HEK293T (cell line): ENCODE measurements around the gene SRGAP1.

ENCODE experiments used
- CTCF ChIA-PET: fragments of 350-600 bp; formaldehyde crosslinking; extraction: SDS; loops from one replicate; lab custom pipeline; 2021; ENCODE audit warnings: antibody characterized with exemption, inconsistent platforms; lab: Yijun Ruan, JAX
- POLR2A ChIA-PET: fragments of 350-600 bp; formaldehyde crosslinking; extraction: SDS; loops from one replicate; lab custom pipeline; 2020; ENCODE audit warnings: antibody characterized with exemption, inconsistent platforms; lab: Yijun Ruan, JAX
- DNase-seq: peaks from one replicate; pipeline ENCODE4 v3.0.0; 2012; ENCODE audit warnings: mixed read lengths; ENCODE audit errors: extremely low spot score
- ARNT ChIP-seq: fragments of 450-650 bp; IDR thresholded peaks from 2 replicates; pipeline ENCODE4 v1.6.1; 2017; ENCODE audit warnings: mild to moderate bottlenecking
- BHLHE40 ChIP-seq: fragments of 450-650 bp; IDR thresholded peaks from 2 replicates; pipeline ENCODE4 v1.6.1; 2016; ENCODE audit warnings: mild to moderate bottlenecking, moderate library complexity, borderline replicate concordance
- CTBP1 ChIP-seq: fragments of 450-650 bp; IDR thresholded peaks from 2 replicates; pipeline ENCODE4 v1.6.1; 2016; ENCODE audit warnings: borderline replicate concordance
- ELF4 ChIP-seq: fragments of 450-650 bp; IDR thresholded peaks from 2 replicates; pipeline ENCODE4 v1.6.1; 2017; ENCODE audit warnings: antibody characterized with exemption
- FOXA1 ChIP-seq: fragments of 450-650 bp; IDR thresholded peaks from 2 replicates; pipeline ENCODE4 v1.6.1; 2016; ENCODE audit warnings: mild to moderate bottlenecking
- FOXK2 ChIP-seq: fragments of 450-650 bp; IDR thresholded peaks from 2 replicates; pipeline ENCODE4 v1.6.1; 2016; ENCODE audit warnings: mild to moderate bottlenecking
- FOXM1 ChIP-seq: fragments of 450-650 bp; IDR thresholded peaks from 2 replicates; pipeline ENCODE4 v1.6.1; 2017; ENCODE audit warnings: mild to moderate bottlenecking, borderline replicate concordance
- HDGF ChIP-seq: fragments of 450-650 bp; IDR thresholded peaks from 2 replicates; pipeline ENCODE4 v1.6.1; 2017; ENCODE audit warnings: antibody characterized with exemption, borderline replicate concordance
- L3MBTL2 ChIP-seq: fragments of 450-650 bp; conservative IDR thresholded peaks from 2 replicates; pipeline ENCODE4 v1.6.1; 2016; ENCODE audit warnings: mild to moderate bottlenecking
- LEF1 ChIP-seq: fragments of 450-650 bp; IDR thresholded peaks from 2 replicates; pipeline ENCODE4 v1.6.1; 2017; ENCODE audit warnings: mild to moderate bottlenecking, borderline replicate concordance
- NFRKB ChIP-seq: fragments of 450-650 bp; IDR thresholded peaks from 2 replicates; pipeline ENCODE4 v1.6.1; 2016; ENCODE audit warnings: mild to moderate bottlenecking, moderate library complexity
- SP1 ChIP-seq: fragments of 450-650 bp; IDR thresholded peaks from 2 replicates; pipeline ENCODE4 v1.6.1; 2017
- SUZ12 ChIP-seq: fragments of 450-650 bp; IDR thresholded peaks from 2 replicates; pipeline ENCODE4 v1.6.1; 2016; ENCODE audit warnings: mild to moderate bottlenecking
- TARDBP ChIP-seq: fragments of 450-650 bp; IDR thresholded peaks from 2 replicates; pipeline ENCODE4 v1.6.1; 2016
- ZNF384 ChIP-seq: fragments of 450-650 bp; IDR thresholded peaks from 2 replicates; pipeline ENCODE4 v1.6.1; 2016
- TF ChIP-seq, protein P1 (sequence below): fragments of 450-650 bp; IDR thresholded peaks from 2 replicates; pipeline ENCODE4 v1.6.1; 2016

Gene SRGAP1

DNA sequence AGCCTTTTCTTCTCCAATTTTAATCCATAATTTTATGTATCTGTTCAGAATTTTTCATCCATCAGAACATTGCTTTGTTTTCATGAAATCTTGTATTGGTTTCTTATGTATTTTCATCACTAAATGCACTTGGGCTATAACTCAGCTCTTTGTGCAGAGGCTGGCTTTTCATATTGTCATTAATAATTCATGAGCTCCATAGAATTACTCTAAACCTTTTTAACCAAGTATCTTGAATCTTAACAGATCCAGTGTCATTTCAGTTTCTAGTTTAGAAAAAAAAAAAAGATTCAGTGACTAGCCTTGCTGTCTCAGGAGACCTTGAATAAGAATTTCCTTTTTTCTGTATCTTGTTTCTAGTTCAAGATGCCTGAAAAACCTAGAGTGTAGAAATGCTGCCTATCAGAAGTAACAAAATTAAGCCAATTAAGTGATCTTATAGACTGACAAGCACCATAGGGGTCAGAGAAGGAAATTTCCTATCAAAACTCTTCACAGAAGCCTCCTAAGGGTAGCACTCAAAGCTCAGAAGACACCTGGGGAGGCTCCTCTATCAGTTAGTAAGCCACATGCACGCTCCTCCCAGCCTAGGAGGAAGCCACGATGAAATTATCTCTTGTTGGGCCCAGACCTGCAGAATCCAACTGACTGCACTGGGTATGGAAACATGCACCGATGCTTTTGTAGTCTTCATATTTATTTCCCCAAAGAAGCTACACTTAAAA, 214.2 kb downstream of the SRGAP1 start:
- POLR2A ChIA-PET, result no interaction called here
- CTCF ChIA-PET, result interaction anchor here (0.6 to 1.3 kb wide), 3 partner anchors 17 to 214 kb away, joined by 3 to 4 read pairs (median 4); partner anchors contain the start of gene SRGAP1
- DNase-seq, result no peak
- TF ChIP-seq CTBP1 (no peak), SUZ12 (no peak)

DNA sequence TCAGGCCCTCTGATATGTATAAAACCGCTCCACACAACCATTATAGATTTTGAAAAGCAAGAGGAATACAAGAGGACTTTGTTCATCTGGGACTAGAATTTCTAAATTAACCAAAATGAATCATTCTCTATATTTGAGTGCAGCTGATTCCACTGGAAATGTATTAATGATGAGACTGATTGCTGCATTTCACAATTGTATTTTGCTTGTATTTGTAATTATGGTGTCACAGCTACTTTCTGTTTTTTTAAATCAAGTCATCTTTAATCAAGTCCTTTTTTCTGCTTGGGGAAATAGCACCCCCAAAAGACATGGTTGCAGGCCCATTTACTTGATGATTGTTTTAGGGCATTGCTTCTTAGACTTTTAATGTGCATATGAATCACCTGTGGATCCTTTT, 215.2 kb downstream of the SRGAP1 start:
- CTCF ChIA-PET, result interaction anchor here (0.6 kb wide), 1 partner anchor 122 kb away, joined by 4 read pairs; no protein-coding TSS in a partner anchor
- POLR2A ChIA-PET, result no interaction called here
- no peak for TF ChIP-seq SP1
- no peak for DNase-seq

DNA sequence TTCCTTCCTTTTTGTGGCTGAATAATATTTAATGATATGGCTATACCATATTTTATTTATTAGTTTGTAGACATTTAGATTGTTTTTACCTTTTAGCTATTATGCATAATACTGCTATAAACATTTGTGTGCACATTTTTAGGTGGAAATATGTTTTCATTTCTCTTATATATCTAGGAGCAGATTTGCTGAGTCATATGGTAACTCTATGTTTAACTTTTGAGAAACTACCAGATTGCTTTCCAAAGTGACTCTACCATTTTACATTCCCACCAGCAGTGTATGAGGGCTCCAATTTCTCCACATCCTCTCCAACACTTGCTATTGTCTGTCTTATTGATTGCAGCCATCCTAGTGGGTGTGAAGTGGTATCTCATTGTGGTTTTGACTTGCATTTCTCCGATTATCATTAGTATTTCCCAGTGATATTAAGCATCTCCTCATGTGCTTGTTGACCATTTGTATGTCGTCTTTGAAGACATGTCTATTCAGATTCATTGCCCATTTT, 217.4 kb downstream of the SRGAP1 start:
- CTCF ChIA-PET, result no interaction called here
- POLR2A ChIA-PET, result no interaction called here
- TF ChIP-seq TARDBP, result no peak
- TF ChIP-seq L3MBTL2, result no peak
- TF ChIP-seq LEF1, result no peak
- no peak for TF ChIP-seq ELF4
- no peak for TF ChIP-seq FOXK2
- TF ChIP-seq SUZ12, result no peak
- TF ChIP-seq ZNF384, result no peak
- no peak for TF ChIP-seq BHLHE40
- TF ChIP-seq CTBP1, result no peak
- no peak for TF ChIP-seq HDGF
- no peak for TF ChIP-seq SP1
- no peak for TF ChIP-seq NFRKB
- no peak for TF ChIP-seq FOXM1
- TF ChIP-seq FOXA1, result no peak
- DNase-seq, result no peak

DNA sequence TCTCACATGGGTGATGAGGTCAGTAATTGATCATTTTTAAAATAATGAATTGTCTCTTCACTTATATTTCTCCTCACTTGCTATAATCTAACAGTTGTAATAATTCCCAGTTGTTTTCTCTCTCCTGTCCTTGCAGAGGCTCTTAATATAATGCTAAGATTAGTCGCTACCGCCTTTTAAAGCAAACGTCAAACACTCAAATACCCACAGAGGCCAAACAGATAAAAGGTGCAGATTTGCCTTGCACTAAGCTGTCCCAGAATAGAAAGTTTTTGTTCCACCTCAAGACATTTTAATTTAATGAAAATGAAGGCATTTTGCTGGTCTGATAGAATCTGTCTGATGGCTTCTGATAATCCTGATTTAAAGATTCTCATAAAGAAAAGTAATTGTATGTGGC, 218.6 kb downstream of the SRGAP1 start:
- ChIA-PET CTCF (interaction anchor here (0.6 kb wide), 1 partner anchor 90 kb away, joined by 4 read pairs; no protein-coding TSS in a partner anchor), POLR2A (no interaction called here)
- no peak for TF ChIP-seq ARNT
- TF ChIP-seq LEF1, result no peak
- no peak for DNase-seq

DNA sequence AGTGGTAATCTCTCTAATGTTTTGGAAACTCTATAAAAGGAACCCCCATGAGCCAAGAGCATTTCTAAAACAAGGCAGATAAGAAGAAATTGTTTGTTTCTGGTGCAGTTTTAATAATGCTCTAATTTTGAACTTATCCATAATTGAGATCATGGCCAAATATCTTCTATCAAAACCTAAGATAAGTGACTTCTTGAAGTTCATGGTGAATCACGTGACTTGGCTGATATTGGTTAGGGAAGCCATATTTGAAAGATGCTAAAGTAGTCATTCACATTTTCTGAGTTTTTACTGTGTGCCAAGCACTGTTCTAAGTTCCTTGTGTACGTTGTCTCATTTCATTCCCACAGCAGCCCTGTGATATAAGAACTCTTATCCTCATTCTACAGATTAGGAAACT, 219.7 kb downstream of the SRGAP1 start:
- no peak for DNase-seq
- POLR2A ChIA-PET, result no interaction called here
- CTCF ChIA-PET, result no interaction called here
- TF ChIP-seq SP1 (no peak), FOXK2 (no peak), FOXA1 (no peak), LEF1 (no peak), ZNF384 (no peak), HDGF (no peak), ELF4 (no peak), ARNT (no peak), BHLHE40 (no peak), NFRKB (no peak), FOXM1 (no peak)
- TF ChIP-seq, protein P1, sequence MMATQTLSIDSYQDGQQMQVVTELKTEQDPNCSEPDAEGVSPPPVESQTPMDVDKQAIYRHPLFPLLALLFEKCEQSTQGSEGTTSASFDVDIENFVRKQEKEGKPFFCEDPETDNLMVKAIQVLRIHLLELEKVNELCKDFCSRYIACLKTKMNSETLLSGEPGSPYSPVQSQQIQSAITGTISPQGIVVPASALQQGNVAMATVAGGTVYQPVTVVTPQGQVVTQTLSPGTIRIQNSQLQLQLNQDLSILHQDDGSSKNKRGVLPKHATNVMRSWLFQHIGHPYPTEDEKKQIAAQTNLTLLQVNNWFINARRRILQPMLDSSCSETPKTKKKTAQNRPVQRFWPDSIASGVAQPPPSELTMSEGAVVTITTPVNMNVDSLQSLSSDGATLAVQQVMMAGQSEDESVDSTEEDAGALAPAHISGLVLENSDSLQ, result no peak

- ChIA-PET POLR2A (no interaction called here), CTCF (no interaction called here)
- TF ChIP-seq L3MBTL2 (no peak), TARDBP (no peak), FOXK2 (no peak), FOXM1 (no peak), SUZ12 (no peak), NFRKB (no peak), CTBP1 (no peak), ELF4 (no peak), ARNT (no peak), HDGF (no peak), SP1 (no peak), BHLHE40 (no peak), FOXA1 (no peak), ZNF384 (no peak), LEF1 (no peak)
- TF ChIP-seq, protein P1, result no peak
- DNase-seq, result no peak
Observed at GRCh38 chr12:64064706-64065105, 220.2 kb downstream of the SRGAP1 start.

DNA sequence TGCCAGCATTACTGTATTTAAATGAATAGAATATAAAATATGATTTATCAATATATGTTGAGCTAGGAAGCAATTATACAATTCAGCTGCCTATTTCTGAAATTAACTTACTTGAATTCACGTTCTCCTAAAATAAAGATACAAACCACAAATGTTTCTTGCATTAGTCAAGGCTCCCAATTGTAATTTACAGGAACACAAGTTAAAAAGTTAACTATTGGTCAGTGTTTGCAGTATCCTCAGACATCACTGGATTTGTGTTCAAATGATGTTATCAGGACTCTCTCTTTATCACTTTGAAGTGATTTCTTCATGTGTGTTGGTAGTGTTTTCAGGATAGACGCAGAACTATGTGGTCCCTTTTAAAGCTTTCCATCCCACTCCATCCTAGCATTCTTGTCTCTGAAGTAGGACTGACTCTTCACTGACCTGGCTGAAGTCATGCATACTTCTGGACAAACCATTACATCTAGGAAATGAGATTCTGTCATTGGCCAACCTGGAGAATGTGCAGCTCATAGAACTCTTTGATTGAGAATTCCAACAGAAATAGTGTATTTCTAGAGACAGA, 221.5 kb downstream of the SRGAP1 start:
- TF ChIP-seq SUZ12 (no peak), HDGF (no peak), LEF1 (no peak), TARDBP (no peak)
- CTCF ChIA-PET, result no interaction called here
- POLR2A ChIA-PET, result no interaction called here
- DNase-seq, result no peak
